Prostate gland (tissue), 2 donors: ENCODE data around the gene ABCA8. TPM values are rescaled to one million over a fixed set of nuclear protein-coding genes. Genes with fewer than 3 reads are reported as not detected.

Source experiments
- DNase-seq: peaks from one replicate; pipeline ENCODE4 v3.0.0-alpha.2; 2019; ENCODE audit warnings: low spot score
- H3K27ac ChIP-seq, 2 donors: fragments of 200-600 bp; sonication (generic); 2 replicates each; pipeline ENCODE4 v1.5.1; 2017 to 2019
- H3K27me3 ChIP-seq: fragments of 200-600 bp; sonication (generic); replicated peaks from 2 replicates; pipeline ENCODE4 v1.5.1; 2019; ENCODE audit not compliant: insufficient read depth
- H3K36me3 ChIP-seq, 2 donors: fragments of 200-600 bp; sonication (generic); 1 replicate in 1 of 2; 2 replicates in 1 of 2; pipeline versions ENCODE4 v1.5.1 to v1.8.1; 2017 to 2019
- H3K4me1 ChIP-seq: fragments of 200-600 bp; sonication (generic); replicated peaks from 2 replicates; pipeline ENCODE4 v1.5.1; 2019
- H3K4me3 ChIP-seq, 2 donors: fragments of 200-600 bp; sonication (generic); 2 replicates each; pipeline ENCODE4 v1.5.1; 2017 to 2019
- H3K9me3 ChIP-seq: fragments of 200-600 bp; sonication (generic); 2 replicates; pipeline ENCODE4 v1.5.1; 2017
- POLR2A ChIP-seq: fragments of 450-650 bp; IDR thresholded peaks from one replicate; pipeline ENCODE4 v1.6.1; 2016; ENCODE audit warnings: antibody characterized with exemption, mild to moderate bottlenecking
- POLR2AphosphoS5 ChIP-seq: sonication (generic); formaldehyde crosslinking; IDR thresholded peaks from one replicate; pipeline ENCODE4 v1.6.1; 2017; ENCODE audit warnings: antibody characterized with exemption
- WGBS: methylation state at CpG from one replicate; pipeline ENCODE4 v1.1.5; 2018; 5-methylcytosine and 5-hydroxymethylcytosine counted together
- intact Hi-C: fragments of 100-400 bp; cut with DNase I; formaldehyde crosslinking; loops from one replicate; pipeline ENCODE4 v1.14.2; 2022
- total RNA-seq, 2 donors: library from RNA; depleted of rRNA; stranded (reverse); fragments of >200 nt; gene quantifications; one replicate each; pipeline ENCODE4 v1.1.0, GENCODE V29; 2016
- TF ChIP-seq, protein P1 (sequence below), 4 experiments: fragments of 200-600 bp in 2 of 4; fragments of 450-650 bp in 2 of 4; sonication (generic) in 2 of 4; IDR thresholded peaks; 1 replicate in 3 of 4; 2 replicates in 1 of 4; pipeline ENCODE4 v1.5.1; 2016 to 2019; ENCODE audit warnings: antibody characterized with exemption in 4 of 4, mild to moderate bottlenecking in 2 of 4, moderate library complexity in 2 of 4

The ABCA8 gene
- total RNA-seq, 2 donors from 2014 or later, result 7.8 to 111 TPM

DNA sequence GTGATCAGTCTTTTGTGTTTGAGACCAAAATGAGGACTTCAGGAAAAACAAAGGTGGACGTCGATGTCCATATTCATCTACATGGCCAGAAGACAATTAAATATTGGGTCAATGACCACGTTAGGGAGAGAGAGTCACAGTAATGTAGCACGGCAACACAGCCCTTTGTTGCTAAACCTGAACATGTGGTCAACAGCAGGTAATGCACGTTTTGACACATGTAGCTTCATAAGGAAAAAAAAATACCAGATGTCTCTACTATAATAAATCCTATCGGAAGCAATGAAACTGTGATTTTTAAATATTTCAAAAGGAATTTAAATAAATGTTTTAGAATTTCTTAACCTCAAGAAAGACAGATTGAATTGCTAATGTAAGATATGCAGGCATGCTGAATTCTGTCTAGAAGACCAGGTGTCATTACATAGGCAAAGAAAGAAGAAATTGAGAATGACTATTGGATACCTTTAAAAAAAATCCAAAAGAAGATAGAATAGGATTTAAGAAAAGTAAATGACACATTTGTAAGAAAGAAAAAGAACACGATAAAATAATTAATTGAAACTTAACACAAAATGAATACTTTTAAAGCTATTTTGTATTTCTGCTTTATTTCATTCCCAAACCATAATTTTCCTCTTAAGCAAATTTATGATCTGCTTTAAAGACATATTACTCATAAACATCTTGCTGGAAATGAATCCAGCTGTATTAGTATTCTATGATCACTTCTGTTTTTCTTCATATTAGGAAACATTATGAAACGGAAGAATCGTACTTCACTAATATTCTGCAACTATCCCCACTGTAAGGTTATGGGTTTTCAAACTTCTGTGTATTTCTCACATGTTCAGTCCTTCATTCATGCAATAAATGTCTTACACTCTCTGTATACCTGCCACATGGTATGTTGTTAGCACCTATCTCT is 30.1 kb downstream of the ABCA8 start:
- intact Hi-C loops, result no loop called here
- Histone ChIP-seq H3K27ac (no peak overlapping the region), H3K9me3 (no peaks in the 10 kb centered on the region), H3K27me3 (no peaks in the 10 kb centered on the region), H3K36me3 (no peaks in the 10 kb centered on the region), H3K4me3 (no peak overlapping the region), H3K4me1 (no peaks in the 10 kb centered on the region)
- no peak for DNase-seq
- no peak for TF ChIP-seq POLR2AphosphoS5
- no peak for TF ChIP-seq POLR2A
- TF ChIP-seq, protein P1, sequence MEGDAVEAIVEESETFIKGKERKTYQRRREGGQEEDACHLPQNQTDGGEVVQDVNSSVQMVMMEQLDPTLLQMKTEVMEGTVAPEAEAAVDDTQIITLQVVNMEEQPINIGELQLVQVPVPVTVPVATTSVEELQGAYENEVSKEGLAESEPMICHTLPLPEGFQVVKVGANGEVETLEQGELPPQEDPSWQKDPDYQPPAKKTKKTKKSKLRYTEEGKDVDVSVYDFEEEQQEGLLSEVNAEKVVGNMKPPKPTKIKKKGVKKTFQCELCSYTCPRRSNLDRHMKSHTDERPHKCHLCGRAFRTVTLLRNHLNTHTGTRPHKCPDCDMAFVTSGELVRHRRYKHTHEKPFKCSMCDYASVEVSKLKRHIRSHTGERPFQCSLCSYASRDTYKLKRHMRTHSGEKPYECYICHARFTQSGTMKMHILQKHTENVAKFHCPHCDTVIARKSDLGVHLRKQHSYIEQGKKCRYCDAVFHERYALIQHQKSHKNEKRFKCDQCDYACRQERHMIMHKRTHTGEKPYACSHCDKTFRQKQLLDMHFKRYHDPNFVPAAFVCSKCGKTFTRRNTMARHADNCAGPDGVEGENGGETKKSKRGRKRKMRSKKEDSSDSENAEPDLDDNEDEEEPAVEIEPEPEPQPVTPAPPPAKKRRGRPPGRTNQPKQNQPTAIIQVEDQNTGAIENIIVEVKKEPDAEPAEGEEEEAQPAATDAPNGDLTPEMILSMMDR (IDR thresholded peaks at IDR 0.05), result no peak
- 79% methylated on average over 9 of the region's 9 CpGs for WGBS

- Histone ChIP-seq H3K27ac (no peak overlapping the region), H3K4me1 (no peaks in the 10 kb centered on the region), H3K36me3 (no peaks in the 10 kb centered on the region), H3K9me3 (no peaks in the 10 kb centered on the region), H3K27me3 (no peaks in the 10 kb centered on the region), H3K4me3 (no peak overlapping the region)
- no peak for DNase-seq
- intact Hi-C loops, result loop anchor here (10.0 kb wide), 1 partner anchor 324 kb away; no protein-coding TSS in a partner anchor
- TF ChIP-seq POLR2AphosphoS5 (no peak), POLR2A (no peak)
- TF ChIP-seq, protein P1 (IDR thresholded peaks at IDR 0.05), result no peak
- WGBS, result 100% methylated on average over 2 of the region's 2 CpGs
These were observed 44.3 kb downstream of the ABCA8 start for GRCh38 chr17:68910789-68911431.

DNA sequence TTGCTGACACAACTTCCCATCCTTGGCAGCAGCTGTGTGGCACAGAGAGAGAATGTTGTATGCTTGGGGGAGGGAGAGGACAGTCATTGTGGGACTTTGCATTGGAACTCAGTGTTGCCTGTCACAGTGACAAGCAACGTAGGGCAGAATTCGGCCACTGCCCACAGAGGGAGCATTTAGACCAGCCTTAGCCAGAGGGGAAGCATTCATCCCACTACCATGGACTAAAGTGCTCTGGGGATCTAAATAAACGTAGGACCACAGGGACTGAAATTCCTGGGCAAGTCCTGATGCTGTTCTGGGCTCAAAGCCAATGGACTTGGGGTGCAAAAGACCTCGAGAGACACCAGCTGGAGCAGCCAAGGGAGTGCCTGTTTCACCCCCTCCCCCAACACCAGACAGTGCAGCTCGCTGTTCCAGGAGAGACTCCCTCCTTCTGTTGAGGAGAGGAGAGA is 44.9 kb downstream of the ABCA8 start:
- Histone ChIP-seq H3K27ac (no peak overlapping the region), H3K4me1 (no peaks in the 10 kb centered on the region), H3K36me3 (no peaks in the 10 kb centered on the region), H3K4me3 (no peak overlapping the region), H3K9me3 (no peaks in the 10 kb centered on the region), H3K27me3 (no peaks in the 10 kb centered on the region)
- WGBS, result 45% methylated on average over 5 of the region's 5 CpGs
- TF ChIP-seq, protein P1 (IDR thresholded peaks at IDR 0.05), result no peak
- TF ChIP-seq POLR2AphosphoS5 (no peak), POLR2A (no peak)
- DNase-seq, result no peak
- intact Hi-C loops, result loop anchor here (10.0 kb wide), 1 partner anchor 325 kb away; no protein-coding TSS in a partner anchor

DNA sequence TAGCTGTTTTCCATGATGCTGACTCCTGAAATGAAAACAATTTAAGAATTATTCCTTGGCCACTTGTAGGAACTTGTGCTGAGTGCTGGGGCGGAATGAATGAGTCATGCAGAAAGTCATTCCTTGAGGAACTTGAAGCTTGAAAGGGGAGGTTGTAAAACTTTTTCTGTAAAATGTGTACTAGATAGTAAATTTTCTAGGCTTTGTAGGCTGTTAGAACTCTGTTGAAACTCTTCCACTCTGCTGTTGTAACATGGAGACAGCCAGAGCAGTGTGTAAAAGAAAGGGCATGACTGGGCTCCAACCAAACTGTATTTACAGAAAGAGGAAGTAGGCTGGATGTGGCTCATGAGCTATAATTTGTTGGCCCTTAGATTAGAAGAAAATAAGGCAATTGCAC is 46.1 kb downstream of the ABCA8 start:
- 14% methylated on average over 1 of the region's 1 CpG for WGBS
- no peaks in the 10 kb centered on the region for H3K27me3 ChIP-seq
- H3K27ac ChIP-seq, result no peak overlapping the region
- peak; percentile 38 for DNase-seq
- intact Hi-C loops, result no loop called here
- H3K4me3 ChIP-seq, result no peak overlapping the region
- no peaks in the 10 kb centered on the region for H3K36me3 ChIP-seq
- no peaks in the 10 kb centered on the region for H3K9me3 ChIP-seq
- H3K4me1 ChIP-seq, result no peaks in the 10 kb centered on the region
- TF ChIP-seq POLR2AphosphoS5, result peak; percentile 66
- TF ChIP-seq, protein P1 (IDR thresholded peaks at IDR 0.05), result no peak
